GM20431 (cell line): Measurements from ENCODE around the gene MYO1A.

Experiments
- in situ Hi-C: fragments of 300-500 bp; cut with MseI, MboI; formaldehyde crosslinking; loops from one replicate; pipeline ENCODE4 v1.15.0; 2020; ENCODE audit warnings: low sequenced_read_pairs; ENCODE audit not compliant: unreplicated experiment

The MYO1A gene

DNA sequence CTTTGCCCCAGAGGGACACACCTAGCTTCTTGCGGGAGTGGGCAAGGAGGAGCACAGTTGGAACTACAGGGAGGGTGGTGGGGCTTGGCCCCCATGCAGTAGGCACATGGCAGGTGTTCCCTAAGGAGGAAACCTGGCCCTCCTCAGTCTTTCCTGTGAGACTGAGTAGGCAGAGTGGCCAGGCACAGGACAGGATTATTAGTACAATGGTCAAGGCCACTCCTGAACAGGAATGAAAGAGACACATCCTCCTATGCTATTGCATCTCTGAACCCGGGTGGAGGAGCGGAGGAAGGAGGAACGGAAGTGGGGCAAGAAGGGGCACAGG is 846 bp downstream of the MYO1A start:
- in situ Hi-C loops, result no loop called here

DNA sequence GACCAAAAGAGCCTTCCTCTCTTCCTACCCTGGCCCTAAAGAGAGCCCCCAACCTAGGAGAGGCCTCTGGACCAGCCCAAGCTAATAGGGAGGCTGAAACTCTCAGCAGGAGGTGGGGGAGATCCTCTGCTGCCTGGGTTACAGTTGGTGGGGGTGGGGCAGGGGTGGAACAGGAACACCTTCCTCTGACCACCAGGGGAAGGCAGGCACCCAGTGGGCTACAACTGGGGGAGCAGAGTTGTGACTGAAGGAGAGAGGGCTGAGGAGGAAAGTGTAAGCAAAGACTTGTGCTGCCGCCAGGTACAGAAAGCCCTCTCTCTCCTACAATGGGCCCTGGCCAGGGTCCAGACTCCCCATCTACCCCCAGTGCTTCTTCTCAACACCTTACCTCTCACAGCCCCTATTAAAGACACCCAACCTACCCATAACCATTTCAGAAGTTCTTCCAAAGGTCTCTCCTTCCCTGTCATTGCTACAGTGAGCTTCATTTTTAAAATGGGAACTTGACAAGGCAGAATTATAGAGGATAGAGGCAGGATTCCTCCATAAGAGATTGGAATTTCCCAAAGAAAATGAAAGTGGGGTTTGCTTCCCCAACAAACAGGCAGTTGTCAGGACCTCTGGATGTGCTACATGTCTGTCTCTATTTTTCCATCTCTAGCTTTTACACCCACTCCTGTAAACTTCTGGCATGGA is 1.4 kb downstream of the MYO1A start:
- in situ Hi-C loops, result no loop called here

DNA sequence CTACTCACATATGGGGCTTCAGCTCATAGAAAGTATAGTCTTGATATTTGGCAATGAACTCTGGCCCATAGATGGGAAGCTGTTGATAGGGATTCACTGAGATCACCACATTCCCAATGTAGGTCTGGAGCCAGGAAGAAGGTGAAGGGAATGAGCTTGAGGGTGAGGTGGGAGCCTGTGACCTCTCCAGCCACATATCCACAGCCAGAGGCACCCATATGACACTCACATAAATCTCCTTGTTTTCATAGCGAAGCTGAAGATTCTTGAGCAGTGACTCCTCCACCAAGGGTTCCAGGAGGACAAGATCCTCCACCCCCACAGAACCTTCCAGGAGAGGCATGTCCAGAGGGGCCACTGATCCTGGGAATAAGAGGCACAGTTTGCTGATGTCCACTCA is 1.9 kb downstream of the MYO1A start:
- in situ Hi-C loops, result no loop called here

DNA sequence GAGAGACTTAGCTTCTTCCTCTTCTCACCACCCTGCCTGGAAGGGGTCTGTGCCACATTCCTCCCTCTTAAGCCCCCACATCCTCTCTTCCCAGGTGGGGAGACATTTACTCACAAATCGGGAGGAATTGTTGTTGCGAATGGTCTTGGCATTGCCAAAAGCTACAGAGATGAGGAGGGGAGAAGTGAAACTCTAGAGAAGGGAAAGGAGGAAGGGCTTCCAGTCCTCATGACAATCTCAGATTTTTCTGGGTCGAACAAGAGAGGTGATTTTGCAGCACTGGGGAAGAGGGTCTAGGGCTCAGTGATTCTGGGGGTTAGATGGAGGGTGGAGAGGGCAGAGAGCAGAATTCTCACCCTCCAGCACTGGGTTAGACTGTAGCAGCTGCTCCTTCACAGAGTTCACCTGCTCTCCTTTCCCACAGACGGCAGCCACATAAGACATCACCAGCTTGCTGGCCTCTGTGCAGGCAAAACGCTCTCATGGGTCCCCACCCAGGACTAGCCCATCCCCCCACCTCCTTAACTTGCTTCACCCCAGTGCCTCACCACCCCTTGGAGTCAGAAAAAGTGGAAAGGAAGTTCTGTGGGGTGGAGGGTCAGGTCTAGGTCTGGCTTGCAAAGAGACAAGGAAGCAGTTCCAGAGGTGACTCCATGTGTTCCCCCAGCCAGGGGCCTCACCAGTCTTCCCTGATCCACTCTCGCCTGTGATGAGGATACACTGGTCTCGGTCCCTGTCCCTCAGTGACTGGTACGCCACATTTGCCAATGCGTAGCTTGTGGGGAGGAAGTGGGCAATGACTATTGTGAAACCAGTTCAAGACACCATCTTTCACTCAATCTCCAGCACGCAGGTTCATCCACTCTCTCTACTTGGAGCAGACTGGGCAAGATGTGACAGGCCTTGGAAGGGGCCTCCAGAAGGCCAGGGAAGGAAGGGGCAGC is 2.7 kb downstream of the MYO1A start:
- in situ Hi-C loops, result no loop called here

DNA sequence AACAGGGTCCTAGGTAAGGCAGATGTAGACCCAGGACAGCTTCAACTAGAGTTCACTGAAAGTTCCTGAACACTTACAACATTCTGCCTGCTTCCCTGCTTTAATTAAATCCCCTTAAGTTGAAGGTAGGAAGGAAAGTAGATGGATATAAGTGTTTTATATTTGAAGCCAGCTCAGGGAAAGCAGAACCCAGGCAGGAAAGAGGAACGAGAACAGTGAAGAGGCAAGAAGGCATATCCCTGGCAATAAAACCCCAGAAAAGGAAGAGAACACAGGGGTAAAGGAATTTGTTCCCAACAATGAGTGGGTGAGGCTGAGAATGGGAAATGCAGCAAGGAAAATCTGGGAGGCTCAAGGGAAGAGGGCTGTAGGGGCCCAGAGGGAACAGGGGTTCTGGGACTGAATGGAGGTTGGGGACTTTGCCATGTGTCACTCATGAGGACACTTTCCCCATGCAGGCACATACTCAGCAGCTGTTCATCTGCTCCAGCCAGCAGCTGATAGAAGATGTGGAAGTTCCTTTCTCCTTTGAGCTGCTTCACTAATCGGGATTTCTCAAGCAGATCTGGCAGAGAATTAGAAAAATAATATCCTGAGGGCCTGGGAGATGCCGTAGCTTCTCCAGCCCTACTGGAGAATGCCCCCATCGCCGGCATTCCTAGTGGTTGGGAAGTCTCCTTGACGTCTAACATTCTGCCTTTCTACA is 3.7 kb downstream of the MYO1A start:
- in situ Hi-C loops, result no loop called here

DNA sequence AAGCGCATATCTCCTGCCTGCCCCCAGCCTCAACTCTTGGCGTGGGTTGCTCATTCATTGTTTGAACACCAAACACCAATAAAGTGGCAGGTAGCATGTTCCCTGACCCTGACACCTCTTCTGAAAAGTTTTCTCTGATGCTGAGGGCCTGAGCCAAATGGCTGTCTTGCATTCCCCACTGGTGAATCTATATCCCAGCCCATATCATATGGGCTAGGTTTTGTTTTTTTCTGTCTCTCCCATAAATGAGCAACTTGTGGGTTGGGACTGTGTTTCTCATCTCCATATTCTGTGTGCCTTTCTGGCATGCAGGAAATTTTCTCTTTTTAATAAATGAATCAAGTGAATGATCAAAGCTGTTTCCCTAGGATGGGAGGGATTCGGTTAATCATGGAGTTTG is 5.0 kb downstream of the MYO1A start:
- in situ Hi-C loops, result no loop called here

DNA sequence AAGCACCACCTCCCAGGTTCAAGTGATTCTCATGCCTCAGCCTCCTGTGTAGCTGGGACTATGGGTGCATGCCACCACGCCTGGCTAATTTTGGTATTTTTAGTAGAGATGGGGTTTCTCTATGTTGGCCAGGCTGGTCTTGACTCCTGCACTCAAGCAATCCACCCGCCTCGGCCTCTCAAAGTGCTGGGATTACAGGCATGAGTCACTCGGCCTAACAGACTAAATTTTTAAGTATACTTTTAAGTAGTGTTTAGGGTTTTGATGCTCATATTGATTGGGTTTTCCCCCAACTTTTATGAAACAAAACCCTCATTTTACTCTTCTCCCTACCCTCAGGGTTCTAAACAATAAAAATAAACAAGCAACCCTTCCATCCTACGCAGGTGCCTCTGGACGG is 5.5 kb downstream of the MYO1A start:
- in situ Hi-C loops, result no loop called here

DNA sequence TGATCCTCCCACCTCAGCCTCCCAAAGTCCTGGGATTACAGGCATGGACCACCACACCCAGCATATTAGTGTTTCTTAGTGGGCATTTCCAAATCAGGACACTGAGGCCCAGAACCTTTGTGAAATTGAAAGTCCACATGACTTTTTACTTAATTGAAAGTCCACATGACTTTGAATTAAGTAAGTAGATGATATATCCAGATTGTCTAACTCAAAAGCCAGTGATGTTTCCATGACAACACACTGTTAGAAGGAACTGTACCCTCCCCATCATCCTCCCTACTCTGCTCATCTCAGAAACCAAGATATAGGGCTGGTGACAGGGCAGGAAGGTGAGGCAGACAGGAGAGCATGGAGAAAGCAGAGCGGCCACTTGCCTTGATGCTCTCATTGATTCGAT is 7.2 kb downstream of the MYO1A start:
- in situ Hi-C loops, result no loop called here

DNA sequence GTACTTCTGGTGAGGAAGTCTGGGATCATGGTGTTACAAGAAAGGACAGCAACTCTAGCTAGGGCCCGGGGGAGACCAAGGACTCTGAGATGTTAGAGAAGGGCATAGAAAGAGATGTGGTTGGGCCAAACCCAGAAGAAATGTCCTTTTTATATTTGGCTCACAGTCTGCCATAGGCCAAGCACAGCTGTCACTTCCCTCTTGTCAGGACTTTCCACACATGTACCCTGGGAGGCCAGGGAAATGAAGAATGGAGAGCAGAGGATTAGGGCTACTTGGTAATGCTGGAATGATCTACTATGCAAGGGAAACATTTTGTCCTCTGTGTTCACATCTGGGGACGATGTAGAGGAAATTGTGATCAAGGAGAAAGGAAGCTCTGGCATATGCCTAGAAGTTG is 9.2 kb downstream of the MYO1A start:
- in situ Hi-C loops, result no loop called here

DNA sequence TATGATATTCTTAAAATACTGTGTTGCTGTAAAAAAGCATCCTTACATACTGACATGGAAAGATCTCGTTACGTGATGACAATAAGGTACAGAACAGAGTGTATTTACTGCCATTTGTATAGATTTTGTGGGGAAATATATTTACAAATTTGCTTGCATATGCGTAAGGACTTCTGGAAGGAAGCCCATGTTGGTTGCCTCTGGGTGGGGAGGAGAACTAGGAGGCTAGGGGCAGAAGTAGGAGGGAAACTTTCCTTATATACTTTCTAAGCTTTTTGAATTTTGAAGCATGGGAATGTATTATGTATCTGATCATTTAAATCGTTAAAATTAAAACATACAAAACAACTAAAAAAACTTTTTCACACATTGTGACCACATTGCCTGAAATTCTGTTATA is 9.7 kb downstream of the MYO1A start:
- in situ Hi-C loops, result no loop called here

DNA sequence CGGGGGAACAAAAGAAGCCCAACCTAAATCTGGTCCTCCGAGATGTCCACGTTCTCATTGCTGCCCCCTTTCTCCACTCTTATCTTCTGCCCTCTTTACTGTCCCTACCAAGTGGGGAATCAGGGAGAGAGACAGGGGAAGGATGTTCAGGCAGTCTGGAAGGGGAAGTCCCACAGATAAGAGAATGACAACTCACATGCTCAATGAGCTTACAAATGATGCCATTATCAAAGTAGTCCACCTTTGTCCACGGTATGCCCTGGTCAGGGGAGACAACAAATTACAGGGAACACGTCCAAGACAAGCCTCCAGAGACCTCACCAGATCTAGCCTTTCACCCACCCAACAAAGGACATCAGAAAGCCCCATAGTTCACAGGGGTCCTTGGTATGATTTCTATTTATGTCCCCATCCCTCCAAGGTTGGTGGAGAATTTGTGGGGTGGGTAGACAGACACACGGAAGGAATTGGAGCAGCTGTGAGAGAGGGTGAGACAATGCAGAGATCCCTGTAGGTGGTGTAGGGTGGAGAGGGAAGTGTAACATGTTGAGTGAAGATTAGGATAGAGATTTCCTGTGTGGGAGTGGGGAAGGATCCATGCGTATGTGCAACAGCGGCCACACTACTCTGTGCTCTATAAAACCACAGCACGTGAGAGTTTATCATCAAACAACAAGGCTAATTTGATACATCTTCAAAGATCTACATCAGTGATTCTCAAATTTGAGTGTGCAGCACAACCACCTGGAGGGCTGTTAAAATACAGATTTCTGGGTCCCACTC is 10.7 kb downstream of the MYO1A start:
- in situ Hi-C loops, result no loop called here

DNA sequence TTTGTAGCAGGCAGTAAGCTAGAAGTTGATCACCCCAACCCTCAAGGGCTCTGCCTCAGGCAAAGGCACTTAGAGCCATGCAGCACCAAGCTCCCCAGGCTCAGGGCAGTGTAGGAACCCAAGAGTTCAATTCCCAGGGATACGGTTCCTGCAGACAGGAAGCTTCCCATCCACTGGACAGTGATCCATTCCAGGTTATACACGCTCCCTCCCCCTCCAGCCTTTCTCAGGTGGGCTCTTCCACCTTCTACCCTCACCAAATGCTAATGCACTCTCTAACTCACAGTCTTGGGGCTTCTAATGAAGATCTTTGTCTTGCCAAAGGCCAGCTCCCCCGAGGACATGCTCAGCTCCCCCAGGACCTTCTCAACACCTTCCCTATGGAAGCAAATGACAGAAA is 12.7 kb downstream of the MYO1A start:
- in situ Hi-C loops, result no loop called here

DNA sequence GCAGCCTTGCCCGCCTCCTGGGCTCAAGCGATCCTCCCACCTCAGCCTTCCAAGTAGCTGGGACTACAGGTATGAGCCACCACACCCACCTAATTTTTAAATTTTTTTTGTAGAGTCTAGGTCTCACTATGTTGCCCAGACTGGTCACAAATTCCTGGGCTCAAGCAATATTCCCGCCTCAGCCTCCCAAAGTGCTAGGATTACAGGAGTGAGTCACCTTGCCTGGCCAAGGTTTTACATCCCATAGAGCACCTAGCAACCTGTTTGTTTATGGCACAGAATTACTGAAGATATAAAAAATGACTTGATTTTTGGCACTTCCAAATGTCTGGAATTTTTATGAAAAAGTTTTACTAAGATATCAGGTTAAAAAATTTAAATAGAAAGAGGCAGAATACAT is 16.5 kb downstream of the MYO1A start:
- in situ Hi-C loops, result no loop called here

DNA sequence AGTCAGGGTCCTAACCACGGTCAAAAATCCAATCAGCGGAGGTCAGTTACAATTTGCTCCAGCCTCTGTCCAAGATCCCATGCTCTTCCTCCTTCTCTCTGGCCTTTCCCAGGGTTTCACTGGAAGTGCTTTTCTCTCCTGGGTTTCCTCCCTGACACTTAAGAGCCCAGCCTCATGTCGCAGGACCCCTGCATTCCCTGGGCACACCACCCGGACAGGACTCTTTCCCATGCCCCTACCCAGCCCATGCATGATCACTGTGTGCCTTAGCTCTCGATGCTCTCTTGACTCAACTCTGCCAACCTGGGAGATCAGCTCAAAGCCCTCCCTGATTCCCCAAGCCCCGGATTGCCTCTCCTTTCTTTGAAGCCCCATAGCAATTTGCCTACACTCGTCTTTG is 18.1 kb downstream of the MYO1A start:
- in situ Hi-C loops, result no loop called here

DNA sequence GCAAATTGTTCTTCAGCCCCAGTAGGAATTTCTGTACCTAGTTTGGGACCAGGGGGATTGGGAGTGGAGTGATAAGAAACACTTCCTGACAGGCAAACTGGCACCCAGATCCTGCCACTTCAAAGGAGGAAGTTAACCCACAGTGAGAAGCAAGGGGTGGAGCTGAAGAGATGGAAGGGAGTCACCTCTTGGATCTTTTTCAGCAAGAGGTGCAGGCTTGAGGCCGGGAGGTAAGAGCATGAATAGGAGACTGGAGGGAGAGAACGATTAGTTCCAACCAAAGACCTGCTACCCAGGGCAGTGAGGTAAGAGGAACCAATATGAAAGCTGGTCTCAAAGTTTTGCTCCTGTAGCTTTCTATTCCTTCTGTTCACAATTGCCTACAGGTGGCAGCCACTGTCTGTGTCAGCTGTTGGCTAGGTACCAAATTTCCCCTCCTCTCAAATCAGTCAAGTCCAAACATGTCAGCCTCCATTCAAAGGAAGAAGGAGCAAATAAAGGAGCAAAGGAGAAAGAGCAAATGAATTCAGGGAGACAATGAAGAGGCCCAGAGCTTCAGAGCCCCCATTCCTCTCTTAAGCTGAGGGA is 18.7 kb downstream of the MYO1A start:
- in situ Hi-C loops, result no loop called here

DNA sequence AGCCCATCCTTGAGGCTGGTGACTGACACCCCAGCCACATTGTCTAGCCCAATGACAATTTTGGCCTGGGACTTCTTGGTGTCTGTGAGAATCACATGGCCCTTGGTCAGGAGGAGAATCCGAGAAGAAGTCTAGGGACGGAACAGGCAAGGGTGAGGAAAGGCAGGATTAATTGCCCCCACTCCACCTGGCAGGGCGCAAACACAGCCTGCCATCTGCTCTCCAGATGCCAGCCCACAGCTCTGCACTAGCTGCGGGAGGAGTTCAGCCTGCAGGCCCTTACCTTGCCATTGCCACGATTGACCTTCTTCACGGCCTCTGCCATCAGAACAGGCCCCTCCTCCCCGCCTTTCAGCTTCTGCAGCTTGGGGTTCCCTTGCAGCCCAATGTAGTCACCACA is 20.5 kb downstream of the MYO1A start:
- in situ Hi-C loops, result no loop called here

DNA sequence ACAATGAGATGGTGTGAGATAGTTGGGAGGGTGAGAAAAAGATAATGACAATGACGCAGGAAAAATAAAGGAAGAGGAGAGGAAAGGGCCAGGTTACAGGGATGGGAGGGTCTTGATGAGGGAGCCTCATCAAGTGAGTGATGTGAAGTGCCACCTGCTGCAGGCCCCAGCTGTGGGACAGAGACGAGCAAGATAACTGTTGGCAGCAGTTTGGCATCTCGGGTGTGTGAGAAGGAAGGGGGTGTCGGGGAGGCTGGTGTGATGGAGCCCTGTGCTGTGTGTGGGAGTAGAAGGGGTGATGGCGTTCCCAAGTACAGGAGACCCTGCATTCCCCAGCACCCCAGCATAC is 22.1 kb downstream of the MYO1A start:
- in situ Hi-C loops, result no loop called here

DNA sequence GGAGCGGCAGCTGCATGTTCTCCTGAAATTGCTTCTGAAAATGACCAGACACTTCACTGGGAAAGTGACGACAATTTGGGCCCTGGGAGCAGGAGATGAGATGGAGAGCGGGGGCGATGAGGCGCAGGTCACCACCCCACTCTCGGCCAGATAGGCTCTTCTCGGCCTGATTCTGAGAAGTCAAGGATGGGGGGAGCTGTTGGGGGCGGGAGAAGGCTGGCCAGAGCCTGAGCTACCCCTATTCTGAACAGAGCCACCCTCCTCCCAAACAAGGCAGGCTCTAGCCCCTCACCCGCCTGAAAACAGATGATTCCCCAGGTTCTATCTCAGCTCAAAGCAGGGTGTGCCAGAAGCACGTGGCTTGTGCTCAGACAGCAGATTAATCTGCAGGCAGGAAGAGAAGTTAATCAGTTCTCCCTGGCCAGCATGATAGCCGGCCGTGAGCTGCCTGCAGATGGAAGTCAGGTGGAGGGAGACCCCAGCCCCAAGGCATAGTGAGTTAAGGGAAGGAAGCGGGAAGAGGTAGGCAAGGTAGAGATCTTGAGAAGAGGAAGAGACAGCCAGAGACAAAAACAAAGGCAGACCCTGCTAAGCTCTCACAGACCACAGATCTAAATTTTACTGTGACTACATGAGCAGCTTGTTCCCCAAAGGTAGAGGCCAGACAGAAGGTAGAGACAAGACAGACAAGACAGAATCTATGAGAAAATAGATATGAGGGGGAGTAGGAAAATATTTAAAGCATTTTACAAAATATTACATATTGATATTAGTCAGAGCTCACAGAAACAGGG is 22.7 kb downstream of the MYO1A start:
- in situ Hi-C loops, result no loop called here

DNA sequence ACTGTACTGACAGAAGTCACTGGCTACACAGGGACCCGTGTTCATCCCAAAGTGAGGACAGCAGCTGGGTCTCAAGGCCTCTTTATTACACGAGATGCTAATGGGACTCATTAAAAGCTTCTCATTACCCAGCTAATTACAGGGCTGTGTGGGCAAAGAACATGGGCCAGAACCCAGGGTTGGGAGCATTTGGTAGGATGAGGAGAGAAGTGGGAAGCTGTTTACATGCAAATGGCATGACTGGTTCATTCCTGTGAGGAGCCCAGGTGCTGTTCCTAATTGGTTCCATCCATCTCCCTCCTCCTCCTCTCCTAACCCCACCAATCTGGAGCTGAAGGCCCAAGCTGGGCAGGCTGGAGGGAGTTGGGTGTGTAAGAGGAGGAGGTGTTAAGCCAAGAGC is 24.7 kb downstream of the MYO1A start:
- in situ Hi-C loops, result no loop called here
